GM23338 (cell line): ENCODE data around the gene LRP1B. TPM values are rescaled to one million over a fixed set of nuclear protein-coding genes. Genes with fewer than 3 reads are reported as not detected.

Source experiments
- ATAC-seq: fragments of 200-7000 bp; cut with Tn5 transposase; 3 replicates; pipeline ENCODE4 v1.9.1; 2020
- DNase-seq: peaks from one replicate; pipeline ENCODE4 v3.0.0-alpha.2; 2015; ENCODE audit warnings: low spot score
- H2AFZ ChIP-seq: fragments of 200-600 bp; sonication (generic); 2 replicates; pipeline ENCODE4 v1.8.0; 2016; ENCODE audit warnings: antibody characterized with exemption, mild to moderate bottlenecking, moderate library complexity
- H3F3A ChIP-seq: fragments of 200-600 bp; sonication (generic); replicated peaks from 2 replicates; pipeline ENCODE4 v1.8.0; 2017; ENCODE audit warnings: antibody characterized with exemption, mixed run types, low read depth
- H3K27ac ChIP-seq: fragments of 200-600 bp; sonication (generic); 2 replicates; pipeline ENCODE4 v1.6.1; 2016; ENCODE audit warnings: low read depth
- H3K27me3 ChIP-seq: fragments of 200-600 bp; sonication (generic); 2 replicates; pipeline ENCODE4 v1.8.0; 2016; ENCODE audit warnings: mild to moderate bottlenecking, mixed run types, moderate library complexity; ENCODE audit not compliant: insufficient read depth
- H3K36me3 ChIP-seq: fragments of 200-600 bp; sonication (generic); 2 replicates; pipeline ENCODE4 v1.8.0; 2016; ENCODE audit warnings: mild to moderate bottlenecking; ENCODE audit not compliant: insufficient read depth
- H3K4me1 ChIP-seq: fragments of 200-600 bp; sonication (generic); 2 replicates; pipeline ENCODE4 v1.8.0; 2016; ENCODE audit warnings: mild to moderate bottlenecking, moderate library complexity; ENCODE audit not compliant: insufficient read depth
- H3K4me2 ChIP-seq: fragments of 200-600 bp; sonication (generic); 2 replicates; pipeline ENCODE4 v1.7.1; 2017; ENCODE audit warnings: mixed run types
- H3K4me3 ChIP-seq: fragments of 200-600 bp; sonication (generic); 2 replicates; pipeline ENCODE4 v1.6.1; 2016; ENCODE audit warnings: mixed run types
- H3K79me2 ChIP-seq: fragments of 200-600 bp; sonication (generic); replicated peaks from 2 replicates; pipeline ENCODE4 v1.8.0; 2017; ENCODE audit warnings: mild to moderate bottlenecking; ENCODE audit not compliant: insufficient read depth
- H3K9me2 ChIP-seq: fragments of 200-600 bp; sonication (generic); 2 replicates; pipeline ENCODE4 v1.8.0; 2017; ENCODE audit not compliant: insufficient read depth
- H4K20me1 ChIP-seq: fragments of 200-600 bp; sonication (generic); replicated peaks from 2 replicates; pipeline ENCODE4 v1.8.0; 2017; ENCODE audit warnings: mild to moderate bottlenecking; ENCODE audit not compliant: insufficient read depth
- H3K27ac Mint-ChIP-seq: 2 replicates; pipeline ENCODE4 v1.8.0; 2020; ENCODE audit warnings: inconsistent platforms, mild to moderate bottlenecking, moderate library complexity, mixed read lengths
- H3K27me3 Mint-ChIP-seq: 3 replicates; pipeline ENCODE4 v1.8.0; 2022; ENCODE audit warnings: low read depth, mild to moderate bottlenecking, moderate library complexity, mixed read lengths, inconsistent platforms; ENCODE audit not compliant: insufficient read depth, poor library complexity
- H3K36me3 Mint-ChIP-seq: 3 replicates; pipeline ENCODE4 v1.8.0; 2021; ENCODE audit warnings: low read depth, mild to moderate bottlenecking, inconsistent platforms, moderate library complexity, mixed read lengths
- H3K4me1 Mint-ChIP-seq: 3 replicates; pipeline ENCODE4 v1.8.0; 2020; ENCODE audit warnings: mild to moderate bottlenecking, inconsistent platforms, mixed read lengths
- H3K4me3 Mint-ChIP-seq: 3 replicates; pipeline ENCODE4 v1.8.0; 2021; ENCODE audit warnings: moderate library complexity, mild to moderate bottlenecking, inconsistent platforms, mixed read lengths
- H3K9me3 Mint-ChIP-seq: 3 replicates; pipeline ENCODE4 v1.8.0; 2020; ENCODE audit warnings: moderate library complexity, mild to moderate bottlenecking, inconsistent platforms, mixed read lengths
- CREB1 ChIP-seq: fragments of 250-450 bp; sonication (Bioruptor Pico); IDR thresholded peaks from 2 replicates; pipeline ENCODE4 v1.5.0; 2020; ENCODE audit warnings: low read depth, mild to moderate bottlenecking, moderate library complexity
- EZH2 ChIP-seq: fragments of 200-600 bp; sonication (generic); IDR thresholded peaks from one replicate; pipeline ENCODE4 v1.8.0; 2017; ENCODE audit warnings: antibody characterized with exemption, mild to moderate bottlenecking, low read depth; ENCODE audit not compliant: unreplicated experiment
- EZH2phosphoT487 ChIP-seq: fragments of 200-600 bp; sonication (generic); IDR thresholded peaks from one replicate; pipeline ENCODE4 v1.8.1; 2018; ENCODE audit warnings: antibody characterized with exemption; ENCODE audit not compliant: unreplicated experiment
- JUNB ChIP-seq: IDR thresholded peaks from one replicate; pipeline ENCODE4 v1.6.1; 2016; ENCODE audit warnings: antibody characterized with exemption; ENCODE audit not compliant: unreplicated experiment
- NANOG ChIP-seq: IDR thresholded peaks from 2 replicates; pipeline ENCODE4 v1.6.1; 2016; ENCODE audit warnings: antibody characterized with exemption, borderline replicate concordance
- STAT1 ChIP-seq: IDR thresholded peaks from one replicate; pipeline ENCODE4 v1.6.1; 2016; ENCODE audit warnings: antibody characterized with exemption; ENCODE audit not compliant: unreplicated experiment
- ZNF114 ChIP-seq: fragments of 250-450 bp; sonication (Bioruptor Pico); IDR thresholded peaks from 2 replicates; pipeline ENCODE4 v1.5.0; 2020; ENCODE audit warnings: mild to moderate bottlenecking, moderate library complexity
- polyA plus RNA-seq: library from polyadenylated mRNA; unstranded; fragments of >200 nt; fragmentation: Nextera tagmentation; extraction: Ambion mirVana; gene quantifications from 2 replicates; pipeline ENCODE4 v1.2.1, GENCODE V29; 2016
- total RNA-seq: library from RNA; depleted of rRNA; stranded (reverse); fragments of >200 nt; shearing (Covaris generic); gene quantifications from 2 replicates; pipeline ENCODE4 v1.2.3, GENCODE V29; 2014
- TF ChIP-seq, protein P1 (sequence below): IDR thresholded peaks from one replicate; pipeline ENCODE4 v1.6.1; 2018; ENCODE audit warnings: antibody characterized with exemption; ENCODE audit not compliant: unreplicated experiment
- TF ChIP-seq, protein P2 (sequence below): IDR thresholded peaks from 2 replicates; pipeline ENCODE4 v1.6.1; 2016; ENCODE audit warnings: antibody characterized with exemption
- TF ChIP-seq, protein P3 (sequence below): fragments of 250-450 bp; sonication (Bioruptor Pico); IDR thresholded peaks from 2 replicates; pipeline ENCODE4 v1.5.0; 2020; ENCODE audit warnings: mild to moderate bottlenecking, moderate library complexity
- TF ChIP-seq, protein P4 (sequence below), 2 experiments: fragments of 200-600 bp in 1 of 2; sonication (generic) in 1 of 2; conservative IDR thresholded peaks; 2 replicates each; pipeline versions ENCODE4 v1.5.1 to v1.6.1; 2016 to 2017; ENCODE audit warnings: antibody characterized with exemption in 2 of 2, low read depth in 2 of 2, mild to moderate bottlenecking in 2 of 2, moderate library complexity in 1 of 2

Gene LRP1B
- total and polyA plus RNA-seq, 2 experiments from 2014 or later: 0.15 to 0.97 TPM

DNA sequence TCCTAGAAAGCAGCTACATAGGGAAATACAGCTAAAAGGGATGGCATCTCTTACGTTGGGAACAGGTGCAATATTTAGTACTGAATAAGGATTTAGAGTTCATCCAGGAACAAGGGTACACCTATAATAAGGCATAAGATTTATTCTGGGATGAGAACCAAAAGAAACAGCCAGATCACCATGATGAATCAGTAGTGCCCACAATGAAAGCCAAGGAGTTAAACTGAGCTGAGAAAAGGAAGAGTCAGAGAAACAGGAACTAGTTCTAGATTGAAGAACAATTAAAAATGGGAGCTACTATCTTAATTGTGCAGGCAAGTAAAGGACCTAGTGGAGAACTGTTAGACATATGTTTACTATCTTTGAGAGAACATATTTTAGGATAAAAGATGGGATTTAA is 692.3 kb downstream of the LRP1B start (continued):
- TF ChIP-seq CREB1 (CRISPR knock-in tag) (no peak), EZH2phosphoT487 (no peak), ZNF114 (CRISPR knock-in tag) (no peak)
- TF ChIP-seq, protein P1, sequence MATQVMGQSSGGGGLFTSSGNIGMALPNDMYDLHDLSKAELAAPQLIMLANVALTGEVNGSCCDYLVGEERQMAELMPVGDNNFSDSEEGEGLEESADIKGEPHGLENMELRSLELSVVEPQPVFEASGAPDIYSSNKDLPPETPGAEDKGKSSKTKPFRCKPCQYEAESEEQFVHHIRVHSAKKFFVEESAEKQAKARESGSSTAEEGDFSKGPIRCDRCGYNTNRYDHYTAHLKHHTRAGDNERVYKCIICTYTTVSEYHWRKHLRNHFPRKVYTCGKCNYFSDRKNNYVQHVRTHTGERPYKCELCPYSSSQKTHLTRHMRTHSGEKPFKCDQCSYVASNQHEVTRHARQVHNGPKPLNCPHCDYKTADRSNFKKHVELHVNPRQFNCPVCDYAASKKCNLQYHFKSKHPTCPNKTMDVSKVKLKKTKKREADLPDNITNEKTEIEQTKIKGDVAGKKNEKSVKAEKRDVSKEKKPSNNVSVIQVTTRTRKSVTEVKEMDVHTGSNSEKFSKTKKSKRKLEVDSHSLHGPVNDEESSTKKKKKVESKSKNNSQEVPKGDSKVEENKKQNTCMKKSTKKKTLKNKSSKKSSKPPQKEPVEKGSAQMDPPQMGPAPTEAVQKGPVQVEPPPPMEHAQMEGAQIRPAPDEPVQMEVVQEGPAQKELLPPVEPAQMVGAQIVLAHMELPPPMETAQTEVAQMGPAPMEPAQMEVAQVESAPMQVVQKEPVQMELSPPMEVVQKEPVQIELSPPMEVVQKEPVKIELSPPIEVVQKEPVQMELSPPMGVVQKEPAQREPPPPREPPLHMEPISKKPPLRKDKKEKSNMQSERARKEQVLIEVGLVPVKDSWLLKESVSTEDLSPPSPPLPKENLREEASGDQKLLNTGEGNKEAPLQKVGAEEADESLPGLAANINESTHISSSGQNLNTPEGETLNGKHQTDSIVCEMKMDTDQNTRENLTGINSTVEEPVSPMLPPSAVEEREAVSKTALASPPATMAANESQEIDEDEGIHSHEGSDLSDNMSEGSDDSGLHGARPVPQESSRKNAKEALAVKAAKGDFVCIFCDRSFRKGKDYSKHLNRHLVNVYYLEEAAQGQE: no peak
- TF ChIP-seq, protein P2, sequence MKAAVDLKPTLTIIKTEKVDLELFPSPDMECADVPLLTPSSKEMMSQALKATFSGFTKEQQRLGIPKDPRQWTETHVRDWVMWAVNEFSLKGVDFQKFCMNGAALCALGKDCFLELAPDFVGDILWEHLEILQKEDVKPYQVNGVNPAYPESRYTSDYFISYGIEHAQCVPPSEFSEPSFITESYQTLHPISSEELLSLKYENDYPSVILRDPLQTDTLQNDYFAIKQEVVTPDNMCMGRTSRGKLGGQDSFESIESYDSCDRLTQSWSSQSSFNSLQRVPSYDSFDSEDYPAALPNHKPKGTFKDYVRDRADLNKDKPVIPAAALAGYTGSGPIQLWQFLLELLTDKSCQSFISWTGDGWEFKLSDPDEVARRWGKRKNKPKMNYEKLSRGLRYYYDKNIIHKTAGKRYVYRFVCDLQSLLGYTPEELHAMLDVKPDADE: no peak

DNA sequence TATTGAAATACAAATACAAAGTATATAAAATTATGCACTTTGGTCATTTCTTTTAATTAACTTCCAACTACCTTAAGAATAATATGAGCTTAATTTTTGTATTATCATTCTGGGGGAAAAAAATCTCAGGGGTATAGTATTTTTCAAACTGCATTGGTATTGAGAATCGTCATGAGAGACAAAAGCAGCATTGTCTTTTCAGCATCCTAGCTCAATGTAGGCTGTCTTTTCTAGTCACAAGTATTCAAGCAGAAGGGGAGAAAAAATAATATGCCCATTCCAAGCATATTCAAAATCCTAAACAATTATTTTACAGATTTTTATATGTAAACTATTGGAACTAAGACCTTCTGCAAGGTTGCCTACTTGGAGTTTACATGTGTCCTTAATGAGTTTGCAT is 693.3 kb downstream of the LRP1B start:
- H3K36me3 Mint-ChIP-seq: peaks cover 8% of the 10 kb centered on the region; the same call in 2 of the 3 replicates
- DNase-seq: no peak
- H2AFZ ChIP-seq: no peak overlapping the region
- H3K27ac ChIP-seq: no peak overlapping the region
- no peak overlapping the region for H3K4me2 ChIP-seq
- H3K4me1 ChIP-seq: no peaks in the 10 kb centered on the region
- no peaks in the 10 kb centered on the region for H3F3A ChIP-seq
- H3K36me3 ChIP-seq: no peaks in the 10 kb centered on the region
- no peaks in the 10 kb centered on the region for H3K4me1 Mint-ChIP-seq
- H3K9me3 Mint-ChIP-seq: peaks cover 15% of the 10 kb centered on the region; the same call in 2 of the 3 replicates
- H3K27me3 ChIP-seq: no peaks in the 10 kb centered on the region
- no peaks in the 10 kb centered on the region for H4K20me1 ChIP-seq
- no peaks in the 10 kb centered on the region for H3K27me3 Mint-ChIP-seq
- no peak overlapping the region for H3K4me3 Mint-ChIP-seq
- H3K9me2 ChIP-seq: no peaks in the 10 kb centered on the region; the same call in 1 of the 2 replicates
- H3K27ac Mint-ChIP-seq: no peak overlapping the region
- no peaks in the 10 kb centered on the region for H3K79me2 ChIP-seq
- no peak for ATAC-seq
- no peak overlapping the region for H3K4me3 ChIP-seq
- TF ChIP-seq CREB1 (CRISPR knock-in tag) (no peak), STAT1 (no peak), EZH2phosphoT487 (no peak), ZNF114 (CRISPR knock-in tag) (no peak), NANOG (no peak), JUNB (no peak), EZH2 (no peak)
- TF ChIP-seq, protein P3, sequence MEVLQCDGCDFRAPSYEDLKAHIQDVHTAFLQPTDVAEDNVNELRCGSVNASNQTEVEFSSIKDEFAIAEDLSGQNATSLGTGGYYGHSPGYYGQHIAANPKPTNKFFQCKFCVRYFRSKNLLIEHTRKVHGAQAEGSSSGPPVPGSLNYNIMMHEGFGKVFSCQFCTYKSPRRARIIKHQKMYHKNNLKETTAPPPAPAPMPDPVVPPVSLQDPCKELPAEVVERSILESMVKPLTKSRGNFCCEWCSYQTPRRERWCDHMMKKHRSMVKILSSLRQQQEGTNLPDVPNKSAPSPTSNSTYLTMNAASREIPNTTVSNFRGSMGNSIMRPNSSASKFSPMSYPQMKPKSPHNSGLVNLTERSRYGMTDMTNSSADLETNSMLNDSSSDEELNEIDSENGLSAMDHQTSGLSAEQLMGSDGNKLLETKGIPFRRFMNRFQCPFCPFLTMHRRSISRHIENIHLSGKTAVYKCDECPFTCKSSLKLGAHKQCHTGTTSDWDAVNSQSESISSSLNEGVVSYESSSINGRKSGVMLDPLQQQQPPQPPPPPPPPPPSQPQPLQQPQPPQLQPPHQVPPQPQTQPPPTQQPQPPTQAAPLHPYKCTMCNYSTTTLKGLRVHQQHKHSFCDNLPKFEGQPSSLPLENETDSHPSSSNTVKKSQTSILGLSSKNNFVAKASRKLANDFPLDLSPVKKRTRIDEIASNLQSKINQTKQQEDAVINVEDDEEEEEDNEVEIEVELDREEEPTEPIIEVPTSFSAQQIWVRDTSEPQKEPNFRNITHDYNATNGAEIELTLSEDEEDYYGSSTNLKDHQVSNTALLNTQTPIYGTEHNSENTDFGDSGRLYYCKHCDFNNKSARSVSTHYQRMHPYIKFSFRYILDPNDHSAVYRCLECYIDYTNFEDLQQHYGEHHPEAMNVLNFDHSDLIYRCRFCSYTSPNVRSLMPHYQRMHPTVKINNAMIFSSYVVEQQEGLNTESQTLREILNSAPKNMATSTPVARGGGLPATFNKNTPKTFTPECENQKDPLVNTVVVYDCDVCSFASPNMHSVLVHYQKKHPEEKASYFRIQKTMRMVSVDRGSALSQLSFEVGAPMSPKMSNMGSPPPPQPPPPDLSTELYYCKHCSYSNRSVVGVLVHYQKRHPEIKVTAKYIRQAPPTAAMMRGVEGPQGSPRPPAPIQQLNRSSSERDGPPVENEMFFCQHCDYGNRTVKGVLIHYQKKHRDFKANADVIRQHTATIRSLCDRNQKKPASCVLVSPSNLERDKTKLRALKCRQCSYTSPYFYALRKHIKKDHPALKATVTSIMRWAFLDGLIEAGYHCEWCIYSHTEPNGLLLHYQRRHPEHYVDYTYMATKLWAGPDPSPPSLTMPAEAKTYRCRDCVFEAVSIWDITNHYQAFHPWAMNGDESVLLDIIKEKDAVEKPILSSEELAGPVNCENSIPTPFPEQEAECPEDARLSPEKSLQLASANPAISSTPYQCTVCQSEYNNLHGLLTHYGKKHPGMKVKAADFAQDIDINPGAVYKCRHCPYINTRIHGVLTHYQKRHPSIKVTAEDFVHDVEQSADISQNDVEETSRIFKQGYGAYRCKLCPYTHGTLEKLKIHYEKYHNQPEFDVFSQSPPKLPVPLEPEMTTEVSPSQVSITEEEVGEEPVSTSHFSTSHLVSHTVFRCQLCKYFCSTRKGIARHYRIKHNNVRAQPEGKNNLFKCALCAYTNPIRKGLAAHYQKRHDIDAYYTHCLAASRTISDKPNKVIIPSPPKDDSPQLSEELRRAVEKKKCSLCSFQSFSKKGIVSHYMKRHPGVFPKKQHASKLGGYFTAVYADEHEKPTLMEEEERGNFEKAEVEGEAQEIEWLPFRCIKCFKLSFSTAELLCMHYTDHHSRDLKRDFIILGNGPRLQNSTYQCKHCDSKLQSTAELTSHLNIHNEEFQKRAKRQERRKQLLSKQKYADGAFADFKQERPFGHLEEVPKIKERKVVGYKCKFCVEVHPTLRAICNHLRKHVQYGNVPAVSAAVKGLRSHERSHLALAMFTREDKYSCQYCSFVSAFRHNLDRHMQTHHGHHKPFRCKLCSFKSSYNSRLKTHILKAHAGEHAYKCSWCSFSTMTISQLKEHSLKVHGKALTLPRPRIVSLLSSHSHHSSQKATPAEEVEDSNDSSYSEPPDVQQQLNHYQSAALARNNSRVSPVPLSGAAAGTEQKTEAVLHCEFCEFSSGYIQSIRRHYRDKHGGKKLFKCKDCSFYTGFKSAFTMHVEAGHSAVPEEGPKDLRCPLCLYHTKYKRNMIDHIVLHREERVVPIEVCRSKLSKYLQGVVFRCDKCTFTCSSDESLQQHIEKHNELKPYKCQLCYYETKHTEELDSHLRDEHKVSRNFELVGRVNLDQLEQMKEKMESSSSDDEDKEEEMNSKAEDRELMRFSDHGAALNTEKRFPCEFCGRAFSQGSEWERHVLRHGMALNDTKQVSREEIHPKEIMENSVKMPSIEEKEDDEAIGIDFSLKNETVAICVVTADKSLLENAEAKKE: no peak
- TF ChIP-seq, protein P2: no peak
- TF ChIP-seq, protein P4, sequence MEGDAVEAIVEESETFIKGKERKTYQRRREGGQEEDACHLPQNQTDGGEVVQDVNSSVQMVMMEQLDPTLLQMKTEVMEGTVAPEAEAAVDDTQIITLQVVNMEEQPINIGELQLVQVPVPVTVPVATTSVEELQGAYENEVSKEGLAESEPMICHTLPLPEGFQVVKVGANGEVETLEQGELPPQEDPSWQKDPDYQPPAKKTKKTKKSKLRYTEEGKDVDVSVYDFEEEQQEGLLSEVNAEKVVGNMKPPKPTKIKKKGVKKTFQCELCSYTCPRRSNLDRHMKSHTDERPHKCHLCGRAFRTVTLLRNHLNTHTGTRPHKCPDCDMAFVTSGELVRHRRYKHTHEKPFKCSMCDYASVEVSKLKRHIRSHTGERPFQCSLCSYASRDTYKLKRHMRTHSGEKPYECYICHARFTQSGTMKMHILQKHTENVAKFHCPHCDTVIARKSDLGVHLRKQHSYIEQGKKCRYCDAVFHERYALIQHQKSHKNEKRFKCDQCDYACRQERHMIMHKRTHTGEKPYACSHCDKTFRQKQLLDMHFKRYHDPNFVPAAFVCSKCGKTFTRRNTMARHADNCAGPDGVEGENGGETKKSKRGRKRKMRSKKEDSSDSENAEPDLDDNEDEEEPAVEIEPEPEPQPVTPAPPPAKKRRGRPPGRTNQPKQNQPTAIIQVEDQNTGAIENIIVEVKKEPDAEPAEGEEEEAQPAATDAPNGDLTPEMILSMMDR (conservative IDR thresholded peaks at IDR 0.05; ENCODE audit: low read depth in 2 of 2): no peak
